ENCODE data around the gene PANK1.

DNA sequence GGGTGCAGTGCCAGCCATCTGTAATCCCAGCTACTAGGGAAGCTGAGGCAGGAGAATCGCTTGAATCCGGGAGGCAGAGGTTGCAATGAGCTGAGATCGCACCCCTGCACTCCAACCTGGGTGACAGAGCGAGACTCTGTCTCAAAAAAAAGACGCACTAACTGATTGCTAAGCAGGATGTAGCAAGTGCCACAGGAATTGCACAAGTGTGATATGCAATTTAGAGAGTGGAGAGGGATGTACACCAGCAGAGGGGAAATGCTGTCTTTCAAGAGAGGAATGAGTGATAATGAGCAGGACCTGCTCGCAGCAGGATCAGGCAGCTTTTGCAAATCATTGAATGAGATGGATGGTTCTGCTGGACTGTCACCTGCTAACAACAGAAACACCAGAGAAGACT, 96.4 kb downstream of the PANK1 start:
- no peak for TF ChIP-seq SOX15 (CRISPR knock-in tag; IDR thresholded peaks at IDR 0.05)
- TF ChIP-seq CTCF (IDR thresholded peaks at IDR 0.05) = no peak
- no peak for TF ChIP-seq IRF2 (CRISPR knock-in tag; IDR thresholded peaks at IDR 0.05; ENCODE audit: borderline replicate concordance, low read depth)
- TF ChIP-seq, protein P1, sequence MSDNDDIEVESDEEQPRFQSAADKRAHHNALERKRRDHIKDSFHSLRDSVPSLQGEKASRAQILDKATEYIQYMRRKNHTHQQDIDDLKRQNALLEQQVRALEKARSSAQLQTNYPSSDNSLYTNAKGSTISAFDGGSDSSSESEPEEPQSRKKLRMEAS (CRISPR knock-in tag; IDR thresholded peaks at IDR 0.05) = no peak
- no peak for TF ChIP-seq ZNF138 (CRISPR knock-in tag; conservative IDR thresholded peaks at IDR 0.05)
- no peak for TF ChIP-seq IRF1 (CRISPR knock-in tag; IDR thresholded peaks at IDR 0.05)
- no peak for TF ChIP-seq ATF1 (CRISPR knock-in tag; IDR thresholded peaks at IDR 0.05)
- TF ChIP-seq, protein P2, sequence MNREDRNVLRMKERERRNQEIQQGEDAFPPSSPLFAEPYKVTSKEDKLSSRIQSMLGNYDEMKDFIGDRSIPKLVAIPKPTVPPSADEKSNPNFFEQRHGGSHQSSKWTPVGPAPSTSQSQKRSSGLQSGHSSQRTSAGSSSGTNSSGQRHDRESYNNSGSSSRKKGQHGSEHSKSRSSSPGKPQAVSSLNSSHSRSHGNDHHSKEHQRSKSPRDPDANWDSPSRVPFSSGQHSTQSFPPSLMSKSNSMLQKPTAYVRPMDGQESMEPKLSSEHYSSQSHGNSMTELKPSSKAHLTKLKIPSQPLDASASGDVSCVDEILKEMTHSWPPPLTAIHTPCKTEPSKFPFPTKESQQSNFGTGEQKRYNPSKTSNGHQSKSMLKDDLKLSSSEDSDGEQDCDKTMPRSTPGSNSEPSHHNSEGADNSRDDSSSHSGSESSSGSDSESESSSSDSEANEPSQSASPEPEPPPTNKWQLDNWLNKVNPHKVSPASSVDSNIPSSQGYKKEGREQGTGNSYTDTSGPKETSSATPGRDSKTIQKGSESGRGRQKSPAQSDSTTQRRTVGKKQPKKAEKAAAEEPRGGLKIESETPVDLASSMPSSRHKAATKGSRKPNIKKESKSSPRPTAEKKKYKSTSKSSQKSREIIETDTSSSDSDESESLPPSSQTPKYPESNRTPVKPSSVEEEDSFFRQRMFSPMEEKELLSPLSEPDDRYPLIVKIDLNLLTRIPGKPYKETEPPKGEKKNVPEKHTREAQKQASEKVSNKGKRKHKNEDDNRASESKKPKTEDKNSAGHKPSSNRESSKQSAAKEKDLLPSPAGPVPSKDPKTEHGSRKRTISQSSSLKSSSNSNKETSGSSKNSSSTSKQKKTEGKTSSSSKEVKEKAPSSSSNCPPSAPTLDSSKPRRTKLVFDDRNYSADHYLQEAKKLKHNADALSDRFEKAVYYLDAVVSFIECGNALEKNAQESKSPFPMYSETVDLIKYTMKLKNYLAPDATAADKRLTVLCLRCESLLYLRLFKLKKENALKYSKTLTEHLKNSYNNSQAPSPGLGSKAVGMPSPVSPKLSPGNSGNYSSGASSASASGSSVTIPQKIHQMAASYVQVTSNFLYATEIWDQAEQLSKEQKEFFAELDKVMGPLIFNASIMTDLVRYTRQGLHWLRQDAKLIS (CRISPR knock-in tag; IDR thresholded peaks at IDR 0.05; ENCODE audit: borderline replicate concordance) = no peak
- no peak for TF ChIP-seq FOXP1 (CRISPR knock-in tag; IDR thresholded peaks at IDR 0.05; ENCODE audit: borderline replicate concordance)
- TF ChIP-seq ZNF219 (CRISPR knock-in tag; IDR thresholded peaks at IDR 0.05; ENCODE audit: borderline replicate concordance) = no peak
- no peak for TF ChIP-seq ATF2 (CRISPR knock-in tag; IDR thresholded peaks at IDR 0.05; ENCODE audit: borderline replicate concordance, low read depth)
